ENCODE data around the gene DVL1. TPM values are rescaled to one million over a fixed set of nuclear protein-coding genes. Genes with fewer than 3 reads are reported as not detected.
A peak's percentile ranks its signal among the peaks of the same experiment; 100 is the strongest.

DVL1 gene
- total and polyA plus RNA-seq, 9 of the 15 experiments (the other 6 are each of a cell fraction or from before 2014, with no cell fraction given), result 0.62 to 135 (median 24.3) TPM

DNA sequence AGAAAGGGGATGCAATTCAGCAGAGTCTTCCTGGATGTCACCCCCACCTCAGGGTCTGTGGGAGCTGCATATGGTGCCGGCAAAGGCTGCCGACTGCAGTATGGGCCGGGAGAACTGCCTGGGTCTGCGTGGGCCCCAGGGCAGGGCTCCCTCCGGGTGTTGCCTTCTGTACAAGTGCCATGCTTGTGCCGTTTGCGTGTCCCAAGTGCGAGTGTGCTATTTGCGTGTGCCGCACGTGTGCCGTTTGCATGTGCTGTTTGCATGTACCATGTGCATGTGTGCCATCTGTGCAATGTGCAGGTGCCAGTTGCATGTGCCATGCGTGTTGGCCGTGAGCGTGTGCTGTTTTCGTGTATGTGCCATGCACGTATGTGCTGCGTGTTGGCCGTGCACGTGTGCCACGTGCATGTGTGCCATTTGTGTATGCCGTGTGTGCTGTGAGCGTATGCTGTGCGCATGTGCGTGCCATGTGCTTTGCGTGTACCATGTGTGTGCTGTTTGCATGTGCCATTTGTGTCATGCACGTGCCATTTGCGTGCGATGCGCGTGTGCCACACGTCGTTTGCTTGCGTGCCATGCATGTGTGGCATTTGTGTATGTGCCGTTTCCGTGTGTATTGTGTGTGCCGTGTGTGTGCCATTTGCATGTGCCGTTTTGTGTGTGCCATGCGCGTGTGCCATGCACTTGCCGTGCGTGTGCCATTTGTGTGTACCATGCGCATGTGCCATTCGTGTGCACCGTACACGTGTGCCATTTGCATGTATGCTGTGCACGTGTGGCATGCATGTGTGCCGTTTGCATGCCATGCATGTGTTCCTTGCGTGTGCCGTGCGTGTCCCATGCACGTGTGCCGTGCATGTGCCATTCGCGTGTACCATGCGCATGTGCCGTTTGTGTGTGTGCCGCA lies 19.7 kb downstream of the DVL1 start (continued):
- 0 out of 2 replicates have a peak, but pooled peaks have one; percentile 17 for TF ChIP-seq IRF2 (CRISPR knock-in tag; IDR thresholded peaks at IDR 0.05)
- no peak for TF ChIP-seq TOE1 (IDR thresholded peaks at IDR 0.05; ENCODE audit: borderline replicate concordance)
- 0 out of 2 replicates have a peak, but pooled peaks have one; percentile 43 for TF ChIP-seq TOE1 (CRISPR knock-in tag; IDR thresholded peaks at IDR 0.05; ENCODE audit: borderline replicate concordance, low read depth)
- TF ChIP-seq RAD51 (IDR thresholded peaks at IDR 0.05; ENCODE audit: borderline replicate concordance, low read depth), result no peak
- TF ChIP-seq, protein P1, sequence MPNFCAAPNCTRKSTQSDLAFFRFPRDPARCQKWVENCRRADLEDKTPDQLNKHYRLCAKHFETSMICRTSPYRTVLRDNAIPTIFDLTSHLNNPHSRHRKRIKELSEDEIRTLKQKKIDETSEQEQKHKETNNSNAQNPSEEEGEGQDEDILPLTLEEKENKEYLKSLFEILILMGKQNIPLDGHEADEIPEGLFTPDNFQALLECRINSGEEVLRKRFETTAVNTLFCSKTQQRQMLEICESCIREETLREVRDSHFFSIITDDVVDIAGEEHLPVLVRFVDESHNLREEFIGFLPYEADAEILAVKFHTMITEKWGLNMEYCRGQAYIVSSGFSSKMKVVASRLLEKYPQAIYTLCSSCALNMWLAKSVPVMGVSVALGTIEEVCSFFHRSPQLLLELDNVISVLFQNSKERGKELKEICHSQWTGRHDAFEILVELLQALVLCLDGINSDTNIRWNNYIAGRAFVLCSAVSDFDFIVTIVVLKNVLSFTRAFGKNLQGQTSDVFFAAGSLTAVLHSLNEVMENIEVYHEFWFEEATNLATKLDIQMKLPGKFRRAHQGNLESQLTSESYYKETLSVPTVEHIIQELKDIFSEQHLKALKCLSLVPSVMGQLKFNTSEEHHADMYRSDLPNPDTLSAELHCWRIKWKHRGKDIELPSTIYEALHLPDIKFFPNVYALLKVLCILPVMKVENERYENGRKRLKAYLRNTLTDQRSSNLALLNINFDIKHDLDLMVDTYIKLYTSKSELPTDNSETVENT (CRISPR knock-in tag; IDR thresholded peaks at IDR 0.05), result peak; percentile 10; the same call in 1 of the 2 replicates
- TF ChIP-seq TCFL5 (CRISPR knock-in tag; conservative IDR thresholded peaks at IDR 0.05), result no peak
- peak; percentile 49; the same call in 1 of the 2 replicates for TF ChIP-seq ZNF143 (CRISPR knock-in tag; IDR thresholded peaks at IDR 0.05)
- TF ChIP-seq, protein P2, sequence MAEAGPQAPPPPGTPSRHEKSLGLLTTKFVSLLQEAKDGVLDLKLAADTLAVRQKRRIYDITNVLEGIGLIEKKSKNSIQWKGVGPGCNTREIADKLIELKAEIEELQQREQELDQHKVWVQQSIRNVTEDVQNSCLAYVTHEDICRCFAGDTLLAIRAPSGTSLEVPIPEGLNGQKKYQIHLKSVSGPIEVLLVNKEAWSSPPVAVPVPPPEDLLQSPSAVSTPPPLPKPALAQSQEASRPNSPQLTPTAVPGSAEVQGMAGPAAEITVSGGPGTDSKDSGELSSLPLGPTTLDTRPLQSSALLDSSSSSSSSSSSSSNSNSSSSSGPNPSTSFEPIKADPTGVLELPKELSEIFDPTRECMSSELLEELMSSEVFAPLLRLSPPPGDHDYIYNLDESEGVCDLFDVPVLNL (CRISPR knock-in tag; IDR thresholded peaks at IDR 0.05; ENCODE audit: low read depth), result 0 out of 2 replicates have a peak, but pooled peaks have one; percentile 9
- peak; percentile 89 for TF ChIP-seq RBM22 (IDR thresholded peaks at IDR 0.05; ENCODE audit: low read depth, low read length, poor library complexity, severe bottlenecking)
- 0 out of 2 replicates have a peak, but pooled peaks have one; percentile 68 for TF ChIP-seq NR2C2 (CRISPR knock-in tag; IDR thresholded peaks at IDR 0.05)
- TF ChIP-seq NR2C2 (tag; IDR thresholded peaks at IDR 0.05), result no peak
- TF ChIP-seq ARID1B (IDR thresholded peaks at IDR 0.05), result no peak
- TF ChIP-seq, protein P3, sequence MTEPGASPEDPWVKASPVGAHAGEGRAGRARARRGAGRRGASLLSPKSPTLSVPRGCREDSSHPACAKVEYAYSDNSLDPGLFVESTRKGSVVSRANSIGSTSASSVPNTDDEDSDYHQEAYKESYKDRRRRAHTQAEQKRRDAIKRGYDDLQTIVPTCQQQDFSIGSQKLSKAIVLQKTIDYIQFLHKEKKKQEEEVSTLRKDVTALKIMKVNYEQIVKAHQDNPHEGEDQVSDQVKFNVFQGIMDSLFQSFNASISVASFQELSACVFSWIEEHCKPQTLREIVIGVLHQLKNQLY (CRISPR knock-in tag; conservative IDR thresholded peaks at IDR 0.05), result 0 out of 4 replicates have a peak, but pooled peaks of 1 of the 2 experiments have one; percentile 42
- TF ChIP-seq THRAP3 (IDR thresholded peaks at IDR 0.05; ENCODE audit: borderline replicate concordance), result no peak
- TF ChIP-seq STAT5A (IDR thresholded peaks at IDR 0.05; ENCODE audit: borderline replicate concordance, low read length), result peak; percentile 51; the same call in 1 of the 2 replicates
- TF ChIP-seq FOXP1 (CRISPR knock-in tag; IDR thresholded peaks at IDR 0.05), result 0 out of 2 replicates have a peak, but pooled peaks have one; percentile 42
- TF ChIP-seq POLR2AphosphoS5 (IDR thresholded peaks at IDR 0.05; ENCODE audit: control insufficient read depth, insufficient read depth, low read depth, low read length), result 0 out of 2 replicates have a peak, but pooled peaks have one; percentile 6
- 0 out of 2 replicates have a peak, but pooled peaks have one; percentile 58 for TF ChIP-seq SRSF1 (IDR thresholded peaks at IDR 0.05; ENCODE audit: low read depth, low read length)
- TF ChIP-seq RBFOX2 (IDR thresholded peaks at IDR 0.05; ENCODE audit: low read depth, low read length), result peak; percentile 40
- peak in 1 of 2 experiments; percentile 59; a peak in 1 of 4 replicates for TF ChIP-seq KDM1A (IDR thresholded peaks at IDR 0.05)
